Progenitor cell of endocrine pancreas (in vitro differentiated cells): ENCODE measurements around the gene SUGCT. TPM values are rescaled to one million over a fixed set of nuclear protein-coding genes. Genes with fewer than 3 reads are reported as not detected.
A peak's percentile ranks its signal among the peaks of the same experiment; 100 is the strongest.

Experiments used
- DNase-seq: peaks from one replicate; pipeline ENCODE4 v3.0.0; 2021; ENCODE audit warnings: low spot score; ENCODE audit not compliant: unreplicated experiment
- H3K27ac Mint-ChIP-seq: 2 replicates; pipeline ENCODE4 v1.8.0; 2021; ENCODE audit warnings: mild to moderate bottlenecking, moderate library complexity, mixed read lengths
- H3K27me3 Mint-ChIP-seq: 2 replicates; pipeline ENCODE4 v1.8.0; 2021; ENCODE audit warnings: mixed read lengths
- H3K36me3 Mint-ChIP-seq: 2 replicates; pipeline ENCODE4 v1.8.0; 2022; ENCODE audit warnings: mixed read lengths; ENCODE audit not compliant: insufficient read depth
- H3K4me1 Mint-ChIP-seq: 2 replicates; pipeline ENCODE4 v1.8.0; 2021; ENCODE audit warnings: low read depth, mixed read lengths
- H3K4me3 Mint-ChIP-seq: 2 replicates; pipeline ENCODE4 v1.8.0; 2021; ENCODE audit warnings: low read depth, mild to moderate bottlenecking, moderate library complexity, mixed read lengths
- H3K9me3 Mint-ChIP-seq: 2 replicates; pipeline ENCODE4 v1.8.0; 2021; ENCODE audit warnings: low read depth, mixed read lengths
- total RNA-seq: library from RNA; stranded (reverse); gene quantifications from 2 replicates; pipeline ENCODE4 v1.2.1, GENCODE V29; 2021
- TF ChIP-seq, protein P1 (sequence below): fragments of 200-600 bp; sonication (generic); IDR thresholded peaks from one replicate; pipeline ENCODE4 v1.5.0; 2021; ENCODE audit warnings: antibody characterized with exemption, mild to moderate bottlenecking; ENCODE audit not compliant: unreplicated experiment

SUGCT gene
- total RNA-seq, 1 donor from 2014 or later, result 6.2 TPM

GRCh38 chr7:40429826-40430225, 295.0 kb downstream of the SUGCT start:
- H3K9me3 Mint-ChIP-seq, result peaks cover 11% of the 10 kb centered on the region
- H3K27me3 Mint-ChIP-seq, result no peaks in the 10 kb centered on the region
- TF ChIP-seq, protein P1, sequence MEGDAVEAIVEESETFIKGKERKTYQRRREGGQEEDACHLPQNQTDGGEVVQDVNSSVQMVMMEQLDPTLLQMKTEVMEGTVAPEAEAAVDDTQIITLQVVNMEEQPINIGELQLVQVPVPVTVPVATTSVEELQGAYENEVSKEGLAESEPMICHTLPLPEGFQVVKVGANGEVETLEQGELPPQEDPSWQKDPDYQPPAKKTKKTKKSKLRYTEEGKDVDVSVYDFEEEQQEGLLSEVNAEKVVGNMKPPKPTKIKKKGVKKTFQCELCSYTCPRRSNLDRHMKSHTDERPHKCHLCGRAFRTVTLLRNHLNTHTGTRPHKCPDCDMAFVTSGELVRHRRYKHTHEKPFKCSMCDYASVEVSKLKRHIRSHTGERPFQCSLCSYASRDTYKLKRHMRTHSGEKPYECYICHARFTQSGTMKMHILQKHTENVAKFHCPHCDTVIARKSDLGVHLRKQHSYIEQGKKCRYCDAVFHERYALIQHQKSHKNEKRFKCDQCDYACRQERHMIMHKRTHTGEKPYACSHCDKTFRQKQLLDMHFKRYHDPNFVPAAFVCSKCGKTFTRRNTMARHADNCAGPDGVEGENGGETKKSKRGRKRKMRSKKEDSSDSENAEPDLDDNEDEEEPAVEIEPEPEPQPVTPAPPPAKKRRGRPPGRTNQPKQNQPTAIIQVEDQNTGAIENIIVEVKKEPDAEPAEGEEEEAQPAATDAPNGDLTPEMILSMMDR, result no peak
- no peak for DNase-seq
- no peaks in the 10 kb centered on the region for H3K4me1 Mint-ChIP-seq
- no peak overlapping the region for H3K4me3 Mint-ChIP-seq
- H3K27ac Mint-ChIP-seq, result no peak overlapping the region
- peaks cover 3% of the 10 kb centered on the region for H3K36me3 Mint-ChIP-seq

DNA sequence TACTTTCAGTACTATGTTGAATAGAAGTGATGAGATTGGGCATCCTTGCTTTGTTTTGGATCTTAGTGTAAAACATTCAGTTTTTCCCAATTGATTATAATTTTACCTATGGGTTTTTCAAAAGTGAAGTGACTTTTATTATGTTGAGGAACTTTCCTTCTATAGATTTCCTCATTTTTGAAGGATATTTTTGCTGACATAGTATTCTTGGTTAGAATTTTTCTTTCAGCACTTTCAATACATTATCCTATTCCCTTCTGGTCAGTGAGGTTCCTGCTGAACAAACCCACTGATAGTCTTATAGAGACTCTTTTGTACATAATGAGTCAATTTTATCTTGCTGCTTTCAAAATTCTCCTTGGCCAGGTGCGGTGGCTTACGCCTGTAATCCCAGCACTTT, 297.2 kb downstream of the SUGCT start:
- peaks cover 3% of the 10 kb centered on the region for H3K4me1 Mint-ChIP-seq
- no peaks in the 10 kb centered on the region for H3K27me3 Mint-ChIP-seq
- H3K27ac Mint-ChIP-seq, result no peak overlapping the region
- no peak overlapping the region for H3K4me3 Mint-ChIP-seq
- peaks cover 3% of the 10 kb centered on the region for H3K36me3 Mint-ChIP-seq
- peaks cover 11% of the 10 kb centered on the region for H3K9me3 Mint-ChIP-seq
- DNase-seq, result no peak
- TF ChIP-seq, protein P1, result no peak

DNA sequence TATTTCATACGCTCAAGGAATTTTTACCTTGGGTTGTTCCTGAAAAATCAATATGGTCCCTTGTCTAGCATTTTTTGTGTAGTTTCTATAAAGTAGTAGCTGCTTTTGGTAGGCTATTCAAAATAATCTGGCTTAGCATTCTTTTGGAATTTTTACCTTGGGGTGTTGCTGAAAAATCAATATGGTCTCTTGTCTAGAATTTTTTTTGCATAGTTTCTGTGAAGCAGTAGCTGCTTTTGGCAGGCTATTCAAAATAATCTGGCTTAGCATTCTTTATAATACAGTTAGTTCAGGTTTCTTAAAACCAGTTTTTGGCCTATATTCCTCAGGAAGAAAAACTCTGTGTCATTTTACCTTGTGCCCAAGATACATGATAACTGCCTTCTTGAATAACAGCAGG, 301.9 kb downstream of the SUGCT start:
- H3K27me3 Mint-ChIP-seq, result no peaks in the 10 kb centered on the region
- H3K4me3 Mint-ChIP-seq, result no peak overlapping the region
- H3K36me3 Mint-ChIP-seq, result peaks cover 6% of the 10 kb centered on the region
- H3K4me1 Mint-ChIP-seq, result peaks cover 3% of the 10 kb centered on the region
- TF ChIP-seq, protein P1, result no peak
- peak overlapping the region; percentile 71 for H3K27ac Mint-ChIP-seq
- DNase-seq, result no peak
- peaks cover 15% of the 10 kb centered on the region for H3K9me3 Mint-ChIP-seq

DNA sequence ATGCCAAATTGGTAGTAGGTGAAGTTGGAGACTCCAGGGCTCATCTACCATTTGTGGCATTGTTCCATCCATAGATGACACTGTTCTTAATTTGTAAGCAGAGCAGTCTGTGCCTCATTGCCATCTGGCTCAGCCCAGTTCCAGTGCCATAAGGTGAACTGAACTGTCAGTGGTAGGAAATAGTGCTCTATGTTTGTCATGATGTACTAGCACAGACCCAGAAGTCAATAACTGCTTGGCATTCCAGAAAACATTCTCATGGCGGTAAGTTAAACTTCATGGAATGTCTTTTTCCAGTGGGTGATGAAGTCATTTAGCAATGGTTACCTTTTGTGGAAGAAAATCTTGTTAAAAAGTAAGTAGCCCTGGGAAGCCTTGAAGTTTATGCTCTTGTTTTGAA, 302.7 kb downstream of the SUGCT start:
- Mint-ChIP-seq H3K27ac (no peak overlapping the region), H3K9me3 (peaks cover 12% of the 10 kb centered on the region), H3K4me1 (peaks cover 3% of the 10 kb centered on the region), H3K4me3 (no peak overlapping the region), H3K36me3 (peaks cover 6% of the 10 kb centered on the region), H3K27me3 (no peaks in the 10 kb centered on the region)
- DNase-seq, result no peak
- TF ChIP-seq, protein P1, result no peak

- Mint-ChIP-seq H3K9me3 (peaks cover 7% of the 10 kb centered on the region), H3K27me3 (no peaks in the 10 kb centered on the region), H3K27ac (no peak overlapping the region), H3K36me3 (peaks cover 4% of the 10 kb centered on the region), H3K4me3 (no peak overlapping the region), H3K4me1 (peaks cover 3% of the 10 kb centered on the region)
- no peak for DNase-seq
- TF ChIP-seq, protein P1, result no peak
Measured at GRCh38 chr7:40437936-40438634, 303.3 kb downstream of the SUGCT start.
